ENCODE data around the gene PALM.

DNA sequence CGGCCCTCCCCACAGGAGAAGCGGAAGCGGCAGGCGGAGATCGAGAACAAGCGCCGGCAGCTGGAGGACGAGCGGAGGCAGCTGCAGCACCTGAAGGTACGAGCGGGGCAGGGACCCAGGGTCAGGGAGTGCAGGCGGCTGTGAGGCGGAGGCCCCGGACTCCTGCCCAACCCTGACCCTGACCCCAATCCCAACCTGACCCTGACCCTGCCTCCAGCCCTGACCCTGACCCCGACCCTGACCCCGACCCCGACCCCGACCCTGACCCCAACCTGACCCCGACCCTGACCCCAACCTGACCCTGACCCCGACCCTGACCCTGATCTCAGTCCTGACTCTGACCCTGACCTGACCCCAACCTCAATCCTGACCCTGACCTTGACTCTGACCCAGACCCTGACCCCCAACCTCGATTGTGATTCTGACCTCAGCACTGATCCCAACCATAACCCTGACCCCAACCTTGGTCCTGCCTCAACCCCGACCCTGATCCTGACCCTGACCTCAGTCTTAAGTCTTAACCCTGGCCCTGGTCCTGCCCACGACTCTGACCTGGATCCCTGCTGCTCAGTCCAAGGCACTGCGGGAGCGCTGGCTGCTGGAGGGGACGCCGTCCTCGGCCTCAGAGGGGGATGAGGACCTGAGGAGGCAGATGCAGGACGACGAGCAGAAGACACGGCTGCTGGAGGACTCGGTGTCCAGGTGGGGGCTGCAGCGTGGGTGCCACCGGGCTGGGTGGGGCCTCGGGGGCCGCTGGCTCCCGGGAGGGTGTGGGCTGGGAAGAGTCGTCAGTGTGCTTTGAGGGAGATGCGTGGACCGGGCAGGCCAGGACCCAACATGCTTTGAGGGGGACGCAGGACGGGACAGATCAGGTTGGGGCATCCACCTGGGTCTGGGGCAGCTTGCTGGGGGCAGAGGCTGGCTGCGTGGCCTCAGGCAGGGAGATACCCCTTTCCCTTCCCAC, 18.5 kb downstream of the PALM start:
- TF ChIP-seq, protein P1, sequence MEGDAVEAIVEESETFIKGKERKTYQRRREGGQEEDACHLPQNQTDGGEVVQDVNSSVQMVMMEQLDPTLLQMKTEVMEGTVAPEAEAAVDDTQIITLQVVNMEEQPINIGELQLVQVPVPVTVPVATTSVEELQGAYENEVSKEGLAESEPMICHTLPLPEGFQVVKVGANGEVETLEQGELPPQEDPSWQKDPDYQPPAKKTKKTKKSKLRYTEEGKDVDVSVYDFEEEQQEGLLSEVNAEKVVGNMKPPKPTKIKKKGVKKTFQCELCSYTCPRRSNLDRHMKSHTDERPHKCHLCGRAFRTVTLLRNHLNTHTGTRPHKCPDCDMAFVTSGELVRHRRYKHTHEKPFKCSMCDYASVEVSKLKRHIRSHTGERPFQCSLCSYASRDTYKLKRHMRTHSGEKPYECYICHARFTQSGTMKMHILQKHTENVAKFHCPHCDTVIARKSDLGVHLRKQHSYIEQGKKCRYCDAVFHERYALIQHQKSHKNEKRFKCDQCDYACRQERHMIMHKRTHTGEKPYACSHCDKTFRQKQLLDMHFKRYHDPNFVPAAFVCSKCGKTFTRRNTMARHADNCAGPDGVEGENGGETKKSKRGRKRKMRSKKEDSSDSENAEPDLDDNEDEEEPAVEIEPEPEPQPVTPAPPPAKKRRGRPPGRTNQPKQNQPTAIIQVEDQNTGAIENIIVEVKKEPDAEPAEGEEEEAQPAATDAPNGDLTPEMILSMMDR (IDR thresholded peaks at IDR 0.05; ENCODE audit: insufficient read depth, low read depth, low read length), result no peak
- no peak for TF ChIP-seq EZH2 (IDR thresholded peaks at IDR 0.05; ENCODE audit: insufficient read depth, low read length)
